ENCODE results near the gene GPR55.

- TF ChIP-seq CTCF (optimal IDR thresholded peaks at IDR 0.05 in 1 of 3, IDR thresholded peaks at IDR 0.05 in 1 of 3, conservative IDR thresholded peaks at IDR 0.05 in 1 of 3; ENCODE audit: extremely low read depth in 1 of 3, insufficient read depth in 2 of 3, low read length in 3 of 3) (no peak), EZH2 (IDR thresholded peaks at IDR 0.05; ENCODE audit: low read length) (no peak)
Measured at GRCh38 chr2:230877116-230877758, 47.8 kb downstream of the GPR55 start.
